ENCODE results near the gene TMEM126A. TPM values are rescaled to one million over a fixed set of nuclear protein-coding genes. Genes with fewer than 3 reads are reported as not detected.
A peak's percentile ranks its signal among the peaks of the same experiment; 100 is the strongest.
"Not testable (repeated sequence)": the region's sequence is repeated elsewhere in the genome, so short reads cannot be mapped to it uniquely, and the experiment has no call there.

TMEM126A gene
- 10 to 100 TPM; 33.0 to 46.3 TPM for total RNA-seq

GRCh38 chr11:85647604-85648299 lies at the start of gene TMEM126A:
TSS of gene TMEM126A (plus strand) at chr11:85647967. CDS start at chr11:85650256, 2,289 bp downstream.
- peak; percentile 93 for DNase-seq (ENCODE audit: low spot score)

GRCh38 chr11:85599083-85599482 lies 48.7 kb upstream of the TMEM126A start:
- Mint-ChIP-seq H3K9me3 (no peaks in the 10 kb centered on the region), H3K27ac (no peak overlapping the region), H3K27me3 (peaks cover 5 to 18% of the 10 kb centered on the region in 2 donors), H3K4me3 (no peak overlapping the region), H3K4me1 (ENCODE audit: low read depth in 2 of 2) (peaks cover 0 to 4% of the 10 kb centered on the region in 2 donors), H3K36me3 (no peaks in the 10 kb centered on the region)
- ATAC-seq (no peak), DNase-seq (ENCODE audit: low spot score) (no peak)

More at GRCh38 chr11:85647604-85648299, at the start of gene TMEM126A:
- Mint-ChIP-seq H3K27ac (peak within 1 kb of the TSS; percentile 79 to 98), H3K27me3 (peaks cover 8 to 33% of the 10 kb centered on the region in 2 donors), H3K36me3 (no peaks in the 10 kb centered on the region), H3K4me1 (ENCODE audit: low read depth in 2 of 2) (peaks cover 16 to 18% of the 10 kb centered on the region in 2 donors), H3K9me3 (no peaks in the 10 kb centered on the region), H3K4me3 (peak within 1 kb of the TSS; percentile 92)
- peak; percentile 99 for ATAC-seq

GRCh38 chr11:85602526-85603213 lies 45.1 kb upstream of the TMEM126A start:
- no peak overlapping the region for H3K27ac Mint-ChIP-seq
- no peaks in the 10 kb centered on the region for H3K36me3 Mint-ChIP-seq
- H3K27me3 Mint-ChIP-seq, result peaks cover 5 to 18% of the 10 kb centered on the region in 2 donors
- H3K9me3 Mint-ChIP-seq, result no peaks in the 10 kb centered on the region
- H3K4me3 Mint-ChIP-seq, result no peak overlapping the region
- DNase-seq (ENCODE audit: low spot score) (no peak), ATAC-seq (no peak)
- H3K4me1 Mint-ChIP-seq (ENCODE audit: low read depth in 2 of 2), result peaks cover 0 to 4% of the 10 kb centered on the region in 2 donors

- no peak overlapping the region for H3K27ac Mint-ChIP-seq
- no peak for ATAC-seq
- H3K36me3 Mint-ChIP-seq, result no peaks in the 10 kb centered on the region
- peaks cover 5 to 18% of the 10 kb centered on the region in 2 donors for H3K27me3 Mint-ChIP-seq
- H3K9me3 Mint-ChIP-seq, result no peaks in the 10 kb centered on the region
- H3K4me1 Mint-ChIP-seq (ENCODE audit: low read depth in 2 of 2), result peaks cover 0 to 4% of the 10 kb centered on the region in 2 donors
- no peak overlapping the region for H3K4me3 Mint-ChIP-seq
- no peak for DNase-seq (ENCODE audit: low spot score)
These were observed 44.5 kb upstream of the TMEM126A start for GRCh38 chr11:85603220-85603619.

- H3K4me3 Mint-ChIP-seq; DNase-seq (ENCODE audit: low spot score); H3K36me3 Mint-ChIP-seq; H3K27ac Mint-ChIP-seq; H3K4me1 Mint-ChIP-seq (ENCODE audit: low read depth in 2 of 2); ATAC-seq; H3K9me3 Mint-ChIP-seq: not testable (repeated sequence)
- peaks cover 0 to 10% of the 10 kb centered on the region in 2 donors for H3K27me3 Mint-ChIP-seq
These were observed 41.5 kb upstream of the TMEM126A start for GRCh38 chr11:85606237-85606636.

GRCh38 chr11:85608621-85609020 lies 39.1 kb upstream of the TMEM126A start:
- H3K4me3 Mint-ChIP-seq; H3K27me3 Mint-ChIP-seq; H3K9me3 Mint-ChIP-seq; DNase-seq (ENCODE audit: low spot score); H3K4me1 Mint-ChIP-seq (ENCODE audit: low read depth in 2 of 2); ATAC-seq; H3K36me3 Mint-ChIP-seq; H3K27ac Mint-ChIP-seq: not testable (repeated sequence)

GRCh38 chr11:85609286-85609685 lies 38.5 kb upstream of the TMEM126A start:
- not testable (repeated sequence) for ATAC-seq; H3K27ac Mint-ChIP-seq; H3K27me3 Mint-ChIP-seq; H3K4me3 Mint-ChIP-seq; H3K4me1 Mint-ChIP-seq (ENCODE audit: low read depth in 2 of 2); H3K36me3 Mint-ChIP-seq; DNase-seq (ENCODE audit: low spot score); H3K9me3 Mint-ChIP-seq

- H3K4me1 Mint-ChIP-seq (ENCODE audit: low read depth in 2 of 2); H3K27ac Mint-ChIP-seq; ATAC-seq; H3K4me3 Mint-ChIP-seq; H3K36me3 Mint-ChIP-seq; H3K9me3 Mint-ChIP-seq; DNase-seq (ENCODE audit: low spot score); H3K27me3 Mint-ChIP-seq: not testable (repeated sequence)
These were observed 36.1 kb upstream of the TMEM126A start for GRCh38 chr11:85611643-85612042.

- peaks cover 4 to 5% of the 10 kb centered on the region in 2 donors for H3K4me1 Mint-ChIP-seq (ENCODE audit: low read depth in 2 of 2)
- no peak overlapping the region for H3K27ac Mint-ChIP-seq
These were observed 28.3 kb upstream of the TMEM126A start for GRCh38 chr11:85619499-85619898.

GRCh38 chr11:85620256-85620655 lies 27.5 kb upstream of the TMEM126A start:
- Mint-ChIP-seq H3K27ac (no peak overlapping the region), H3K4me3 (no peak overlapping the region), H3K36me3 (no peaks in the 10 kb centered on the region), H3K9me3 (no peaks in the 10 kb centered on the region), H3K4me1 (ENCODE audit: low read depth in 2 of 2) (peaks cover 4 to 5% of the 10 kb centered on the region in 2 donors), H3K27me3 (peaks cover 7 to 14% of the 10 kb centered on the region in 2 donors)
- ATAC-seq (no peak), DNase-seq (ENCODE audit: low spot score) (no peak)

More at GRCh38 chr11:85619499-85619898, 28.3 kb upstream of the TMEM126A start:
- no peaks in the 10 kb centered on the region for H3K9me3 Mint-ChIP-seq
- no peaks in the 10 kb centered on the region for H3K36me3 Mint-ChIP-seq
- DNase-seq (ENCODE audit: low spot score), result no peak
- no peak overlapping the region for H3K4me3 Mint-ChIP-seq
- H3K27me3 Mint-ChIP-seq, result peaks cover 4 to 8% of the 10 kb centered on the region in 2 donors
- ATAC-seq, result no peak

GRCh38 chr11:85626496-85626895 lies 21.3 kb upstream of the TMEM126A start:
- DNase-seq (ENCODE audit: low spot score), result no peak

GRCh38 chr11:85627332-85627997 lies 20.3 kb upstream of the TMEM126A start, which contains the start of gene DLG2:
TSS of gene DLG2 (minus strand) at chr11:85627344.
- Mint-ChIP-seq H3K4me3 (peak within 1 kb of the TSS; percentile 97), H3K27ac (peak within 1 kb of the TSS; percentile 82 to 91), H3K27me3 (peaks cover 2 to 15% of the 10 kb centered on the region in 2 donors), H3K36me3 (no peaks in the 10 kb centered on the region), H3K9me3 (no peaks in the 10 kb centered on the region), H3K4me1 (ENCODE audit: low read depth in 2 of 2) (peaks cover 17 to 18% of the 10 kb centered on the region in 2 donors)
- no peak for DNase-seq (ENCODE audit: low spot score)
- no peak for ATAC-seq

More at GRCh38 chr11:85626496-85626895, 21.3 kb upstream of the TMEM126A start:
- ATAC-seq, result no peak
- peaks cover 17 to 18% of the 10 kb centered on the region in 2 donors for H3K4me1 Mint-ChIP-seq (ENCODE audit: low read depth in 2 of 2)
- H3K4me3 Mint-ChIP-seq, result peak overlapping the region; percentile 97
- peak overlapping the region in 1 of 2 donors; percentile 91 for H3K27ac Mint-ChIP-seq
- no peaks in the 10 kb centered on the region for H3K9me3 Mint-ChIP-seq
- H3K36me3 Mint-ChIP-seq, result no peaks in the 10 kb centered on the region
- H3K27me3 Mint-ChIP-seq, result peaks cover 2 to 15% of the 10 kb centered on the region in 2 donors

GRCh38 chr11:85627998-85628770 lies 19.6 kb upstream of the TMEM126A start, which contains the start of gene TMEM126B:
TSS of gene TMEM126B (plus strand) at chr11:85628593. CDS start at chr11:85628608, 15 bp downstream.
- peak; percentile 99 to 100 for ATAC-seq
- Mint-ChIP-seq H3K4me1 (ENCODE audit: low read depth in 2 of 2) (peaks cover 17 to 18% of the 10 kb centered on the region in 2 donors), H3K9me3 (no peaks in the 10 kb centered on the region), H3K36me3 (no peaks in the 10 kb centered on the region), H3K27me3 (peaks cover 2 to 15% of the 10 kb centered on the region in 2 donors), H3K27ac (peak within 1 kb of the TSS; percentile 82 to 91), H3K4me3 (peak within 1 kb of the TSS; percentile 97)
- peak; percentile 98 for DNase-seq (ENCODE audit: low spot score)

Data from natural killer cell treated with Interleukin-12 subunit alpha and Interleukin-12 subunit beta and Interleukin-15 and Interleukin-18, amount 100 ng/mL, for 72 hours (primary cell).